Fibroblast of lung (primary cell): ENCODE results near the gene GOLGA6L6. TPM values are rescaled to one million over a fixed set of nuclear protein-coding genes. Genes with fewer than 3 reads are reported as not detected.
"Not testable (repeated sequence)": the region's sequence is repeated elsewhere in the genome, so short reads cannot be mapped to it uniquely, and the experiment has no call there.

Experiments used
- DNase-seq, 2 donors: peaks; one replicate each; pipeline versions ENCODE4 v3.0.0 to v3.0.0-alpha.2; 2010; ENCODE audit warnings: low read depth in 2 of 2
- H2AFZ ChIP-seq: 2 replicates; pipeline ENCODE4 v1.5.1; 2012; ENCODE audit warnings: low read length, control low read depth, inconsistent platforms
- H3K27ac ChIP-seq: 2 replicates; pipeline ENCODE4 v1.5.1; 2011; ENCODE audit warnings: low read length, control low read depth; ENCODE audit not compliant: insufficient read depth
- H3K27me3 ChIP-seq: 2 replicates; pipeline ENCODE4 v1.5.1; 2011; ENCODE audit warnings: mild to moderate bottlenecking, low read length; ENCODE audit not compliant: control insufficient read depth, insufficient read depth
- H3K36me3 ChIP-seq: 2 replicates; pipeline ENCODE4 v1.5.1; 2011; ENCODE audit warnings: low read length; ENCODE audit not compliant: control insufficient read depth, insufficient read depth
- H3K4me1 ChIP-seq: 2 replicates; pipeline ENCODE4 v1.5.1; 2011; ENCODE audit warnings: low read length; ENCODE audit not compliant: control insufficient read depth, insufficient read depth; ENCODE audit errors: extremely low read depth
- H3K4me2 ChIP-seq: 2 replicates; pipeline ENCODE4 v1.5.1; 2011; ENCODE audit warnings: low read length, control low read depth; ENCODE audit not compliant: insufficient read depth; ENCODE audit errors: extremely low read depth
- H3K4me3 ChIP-seq, 4 experiments: fragments of 200-600 bp in 1 of 4; sonication (generic) in 1 of 4; replicated peaks in 1 of 4; 2 replicates each; pipeline ENCODE4 v1.5.1; 2011 to 2016; ENCODE audit warnings: low read length in 4 of 4, low read depth in 3 of 4, mild to moderate bottlenecking in 3 of 4, control low read depth in 2 of 4, inconsistent platforms in 1 of 4, mixed read lengths in 1 of 4; ENCODE audit not compliant: insufficient read depth in 1 of 4; ENCODE audit errors: control extremely low read depth in 1 of 4
- H3K79me2 ChIP-seq: 2 replicates; pipeline ENCODE4 v1.5.1; 2012; ENCODE audit warnings: mild to moderate bottlenecking, low read length, inconsistent platforms; ENCODE audit not compliant: control insufficient read depth, insufficient read depth
- H3K9ac ChIP-seq: 2 replicates; pipeline ENCODE4 v1.5.1; 2011; ENCODE audit warnings: mild to moderate bottlenecking, low read length, control low read depth; ENCODE audit not compliant: insufficient read depth
- H3K9me3 ChIP-seq: 2 replicates; pipeline ENCODE4 v1.5.1; 2012; ENCODE audit warnings: low read depth, low read length; ENCODE audit not compliant: control insufficient read depth, insufficient read depth
- H4K20me1 ChIP-seq: 2 replicates; pipeline ENCODE4 v1.5.1; 2011; ENCODE audit warnings: low read length; ENCODE audit not compliant: control insufficient read depth, insufficient read depth; ENCODE audit errors: extremely low read depth
- polyA plus RNA-seq, 2 donors: library from polyadenylated mRNA; depleted of rRNA in 1 of 2; stranded (reverse) in 1 of 2; unstranded in 1 of 2; fragments of >200 nt; gene quantifications; 2 replicates each; pipeline ENCODE4 v1.2.1, GENCODE V29; 2011 to 2012; ENCODE audit warnings: missing spikeins in 1 of 2
- total RNA-seq: library from RNA; depleted of rRNA; stranded (reverse); fragments of >200 nt; gene quantifications from 2 replicates; pipeline ENCODE4 v1.2.1, GENCODE V29; 2014

GOLGA6L6 gene
- total and polyA plus RNA-seq, 2 donors (not counting 1 experiment from before 2014, with no cell fraction given), result not detected

GRCh38 chr15:20493035-20493434 is 48.6 kb downstream of the GOLGA6L6 start:
- H4K20me1 ChIP-seq, H3K36me3 ChIP-seq: not testable (repeated sequence)

DNA sequence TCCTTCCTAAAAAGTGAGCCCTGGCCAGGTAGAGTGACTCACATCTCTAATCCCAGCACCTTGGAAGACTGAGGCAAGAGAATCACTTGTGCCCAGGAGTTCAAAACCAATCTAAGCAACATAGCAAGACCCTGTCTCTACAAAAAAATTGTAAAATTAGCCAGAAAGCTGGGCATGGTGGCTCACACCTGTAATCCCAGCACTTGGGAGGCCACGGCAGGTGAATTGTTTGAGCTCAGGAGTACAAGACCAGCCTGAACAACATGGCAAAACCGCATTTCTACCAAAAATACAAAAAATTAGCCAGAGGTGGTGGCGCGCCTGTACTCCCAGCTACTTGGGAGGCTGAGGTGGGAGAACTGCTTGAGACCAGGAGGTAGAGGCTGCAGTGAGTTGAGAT is 49.0 kb downstream of the GOLGA6L6 start:
- not testable (repeated sequence) for H4K20me1 ChIP-seq, H3K4me1 ChIP-seq, H3K36me3 ChIP-seq, H3K27me3 ChIP-seq, H3K27ac ChIP-seq, H3K9ac ChIP-seq, H3K79me2 ChIP-seq, H3K9me3 ChIP-seq, H3K4me3 ChIP-seq, DNase-seq, H3K4me2 ChIP-seq, H2AFZ ChIP-seq

More at GRCh38 chr15:20493035-20493434, 48.6 kb downstream of the GOLGA6L6 start:
- not testable (repeated sequence) for DNase-seq, H3K9me3 ChIP-seq, H2AFZ ChIP-seq, H3K79me2 ChIP-seq, H3K4me3 ChIP-seq, H3K4me2 ChIP-seq, H3K27ac ChIP-seq, H3K27me3 ChIP-seq, H3K4me1 ChIP-seq, H3K9ac ChIP-seq

DNA sequence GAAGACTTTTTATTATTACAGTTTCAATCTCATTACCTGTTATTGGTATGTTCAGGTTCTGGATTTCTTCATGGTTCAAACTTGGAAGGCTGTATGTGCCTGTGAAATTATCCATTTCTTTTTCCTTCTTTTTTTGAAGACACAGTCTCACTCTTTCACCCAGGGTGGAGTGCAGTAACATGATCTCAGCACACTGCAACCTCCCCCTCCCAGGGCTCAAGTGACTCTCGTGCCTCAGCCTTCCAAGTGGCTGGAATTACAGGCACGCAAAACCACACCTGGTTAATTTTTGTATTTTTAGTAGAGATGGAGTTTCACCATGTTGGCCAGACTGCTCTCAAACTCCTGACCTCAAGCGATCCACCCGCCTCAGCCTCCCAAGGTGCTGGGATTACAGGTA is 52.3 kb downstream of the GOLGA6L6 start:
- H3K79me2 ChIP-seq, H4K20me1 ChIP-seq, H2AFZ ChIP-seq, H3K4me1 ChIP-seq, H3K36me3 ChIP-seq, H3K9me3 ChIP-seq, H3K27me3 ChIP-seq, H3K27ac ChIP-seq, H3K4me3 ChIP-seq, DNase-seq, H3K4me2 ChIP-seq, H3K9ac ChIP-seq: not testable (repeated sequence)
